Globus pallidus (tissue), 1 donor: Measurements from ENCODE around the gene ZNF506.
"Not testable (repeated sequence)": the region's sequence is repeated elsewhere in the genome, so short reads cannot be mapped to it uniquely, and the experiment has no call there.

Experiments
- DNase-seq: peaks from one replicate; pipeline ENCODE4 v3.0.0-alpha.2; 2015; ENCODE audit warnings: low spot score

Gene ZNF506

GRCh38 chr19:19778666-19779065 lies 42.9 kb downstream of the ZNF506 start:
- no peak for DNase-seq

GRCh38 chr19:19777692-19778091 lies 43.9 kb downstream of the ZNF506 start:
- no peak for DNase-seq

DNA sequence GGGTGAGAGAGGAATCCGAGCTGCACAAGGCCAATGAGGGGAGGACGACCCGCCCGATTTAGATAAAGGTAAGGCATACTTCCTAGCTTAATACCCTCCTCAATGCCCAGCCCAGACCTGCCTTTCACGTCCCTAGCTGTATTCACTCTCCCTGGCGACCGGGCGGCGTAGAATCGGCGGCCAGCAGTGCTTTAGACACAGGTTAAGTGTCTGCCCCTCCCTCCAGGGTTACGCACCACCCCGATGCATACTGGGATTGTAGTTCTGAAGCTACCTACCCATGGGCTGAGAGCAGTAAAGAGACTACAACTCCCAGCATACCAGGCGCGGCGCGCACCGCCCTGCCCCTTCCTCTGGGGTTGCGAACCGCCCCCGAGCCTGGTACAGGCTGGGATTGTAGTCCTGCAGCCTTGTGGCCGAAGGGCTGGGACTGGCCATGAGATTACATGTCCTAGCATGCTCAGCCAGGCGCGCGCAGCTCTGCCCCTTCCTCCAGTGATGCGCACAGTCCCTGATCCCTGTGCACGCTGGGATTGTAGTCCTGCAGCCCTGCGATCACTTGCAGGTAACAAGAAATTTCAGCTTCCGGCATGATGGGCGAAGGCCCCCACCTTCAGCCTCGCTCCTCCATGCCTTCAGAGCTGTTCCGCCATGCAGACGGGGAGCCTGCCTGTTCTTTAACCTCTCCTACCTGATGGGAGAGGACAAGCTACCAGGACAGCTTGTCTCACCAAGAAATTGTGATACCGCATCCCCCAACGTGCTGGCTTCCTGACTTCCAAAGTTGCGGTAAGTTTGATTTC lies 45.1 kb downstream of the ZNF506 start:
- peak; percentile 99 for DNase-seq

DNA sequence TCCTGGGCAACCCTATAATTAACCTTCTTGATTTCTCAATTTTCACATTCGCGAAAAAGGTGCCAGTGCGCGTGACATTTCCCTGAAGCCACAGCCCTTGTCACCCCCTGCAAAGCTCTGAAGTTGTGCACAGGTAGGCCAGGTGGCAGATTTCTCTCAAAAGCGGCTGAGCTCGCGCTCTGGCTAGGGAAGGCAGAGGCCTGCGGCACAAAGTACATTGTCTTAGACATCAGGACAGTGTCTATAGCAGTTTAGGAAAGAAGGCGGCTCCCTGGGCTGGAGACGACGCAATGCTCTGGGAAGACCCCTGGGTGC lies 45.7 kb downstream of the ZNF506 start:
- DNase-seq, result peak; percentile 10

- DNase-seq, result no peak
Observed at GRCh38 chr19:19774354-19775033, 47.1 kb downstream of the ZNF506 start.

GRCh38 chr19:19771963-19772362 lies 49.6 kb downstream of the ZNF506 start:
- DNase-seq, result not testable (repeated sequence)

GRCh38 chr19:19769971-19770370 lies 51.6 kb downstream of the ZNF506 start:
- not testable (repeated sequence) for DNase-seq

DNA sequence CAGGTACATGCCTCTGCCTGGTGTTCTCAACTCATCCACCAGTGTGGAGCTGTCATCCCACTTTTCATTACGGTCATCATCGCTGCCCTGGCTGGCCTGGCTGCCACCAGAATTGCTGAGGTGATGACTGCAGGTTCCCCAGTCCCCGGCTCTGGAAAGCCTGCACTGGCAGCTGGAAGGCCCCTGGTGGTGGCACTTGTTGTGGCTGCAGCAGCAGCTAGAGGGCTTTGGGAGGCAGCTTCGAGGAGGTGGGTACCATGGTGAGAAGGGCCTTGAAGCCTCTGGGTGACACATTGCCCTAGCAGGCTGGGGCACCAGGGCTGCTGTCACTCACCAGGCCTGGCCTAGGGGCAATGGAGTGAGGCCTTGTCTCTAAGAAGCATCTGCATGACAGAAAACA lies 63.4 kb downstream of the ZNF506 start:
- DNase-seq, result no peak

DNA sequence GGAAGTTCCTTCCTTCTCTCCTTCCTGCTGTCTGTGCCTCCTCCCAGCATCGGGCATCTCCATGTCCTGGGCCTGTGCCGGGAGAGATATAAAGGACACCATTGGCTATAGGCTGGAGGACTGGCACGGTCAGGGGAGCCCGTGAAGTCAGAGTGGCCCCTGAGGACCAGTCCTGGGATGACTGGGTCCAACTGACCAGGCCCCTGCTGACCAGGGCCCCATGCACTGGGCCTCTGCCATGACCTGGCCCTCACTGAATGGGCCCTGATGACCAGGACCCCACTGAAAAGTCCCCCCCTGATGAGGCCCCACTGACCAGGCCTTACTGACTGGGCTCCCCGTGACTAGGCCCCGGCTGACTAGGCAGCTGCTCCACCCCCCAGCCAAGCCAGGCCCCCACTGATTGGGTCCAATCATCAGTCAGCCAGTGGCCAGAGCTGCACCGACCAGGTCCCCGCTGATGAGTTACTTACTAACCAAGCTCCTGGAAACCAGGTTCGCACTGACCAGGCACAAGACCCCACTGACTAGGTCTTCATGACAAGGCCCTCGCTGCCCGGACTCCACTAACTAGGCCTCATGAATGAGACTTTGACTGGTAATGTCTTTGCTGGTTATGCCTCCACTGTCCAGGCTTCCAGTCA lies 68.7 kb downstream of the ZNF506 start:
- DNase-seq, result no peak

DNA sequence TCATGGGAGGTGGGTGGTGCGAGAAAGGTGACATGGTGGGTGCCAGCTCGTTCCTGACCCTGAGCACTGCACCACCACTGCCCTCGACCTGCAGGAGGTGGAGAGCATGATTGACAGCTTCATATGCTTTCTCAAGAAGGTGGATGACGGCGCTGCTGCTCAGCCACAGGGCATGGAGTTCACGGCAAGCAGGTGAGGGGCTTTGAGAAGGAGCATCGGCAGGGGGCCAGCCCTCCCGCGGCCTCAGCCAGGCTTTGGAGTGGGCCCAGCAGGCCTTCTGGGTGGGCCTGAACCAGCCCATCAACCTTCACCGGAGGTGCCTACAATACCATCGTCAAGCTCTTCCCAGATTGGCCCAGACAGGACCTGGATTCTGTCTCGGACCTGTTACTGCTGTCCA lies 69.7 kb downstream of the ZNF506 start:
- no peak for DNase-seq

DNA sequence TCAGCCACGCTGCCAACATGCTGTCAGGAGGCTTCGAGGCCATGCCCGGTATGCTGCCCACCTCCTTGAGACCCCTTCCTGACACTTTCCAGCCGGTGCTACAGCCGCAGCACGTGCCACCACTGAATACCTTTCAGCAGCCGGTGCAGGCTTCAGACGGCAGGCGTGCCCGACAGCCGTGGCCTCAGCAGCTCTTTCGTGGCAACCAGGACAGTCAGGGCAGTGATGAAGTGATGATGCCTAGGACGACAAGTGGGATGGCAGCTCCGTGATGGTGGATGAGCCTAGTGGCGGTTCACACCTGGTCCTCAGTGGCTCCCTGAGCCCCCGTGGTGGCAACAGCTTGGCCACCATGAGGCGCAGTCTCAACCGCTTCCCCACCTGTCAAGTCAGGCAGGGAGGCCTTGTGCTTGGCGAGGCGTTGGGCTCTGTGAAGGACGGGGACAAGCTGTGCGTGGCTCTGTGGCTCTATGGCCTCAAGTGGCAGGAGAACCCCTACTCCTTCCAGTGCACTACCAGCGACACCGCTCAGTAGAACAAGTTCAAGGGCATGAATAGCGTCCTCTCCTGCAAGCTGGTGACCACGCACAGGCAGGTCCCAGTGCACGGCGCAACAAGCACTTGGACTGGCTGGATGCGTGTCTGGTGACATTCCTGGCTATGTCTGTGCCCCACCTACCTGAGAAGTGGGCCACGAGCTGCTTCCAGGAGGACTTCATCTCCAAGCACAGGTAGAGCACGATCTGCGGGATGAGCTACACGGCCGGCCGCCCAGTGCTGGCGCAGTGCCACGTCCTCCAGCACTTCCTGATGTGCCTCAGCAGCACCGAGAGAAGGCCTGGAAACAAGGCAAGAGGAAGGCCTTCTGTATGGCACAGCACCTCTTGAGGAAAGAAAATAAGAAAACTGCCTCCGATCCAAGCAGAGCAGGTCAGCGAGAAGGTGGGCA lies 70.4 kb downstream of the ZNF506 start:
- DNase-seq, result no peak

DNA sequence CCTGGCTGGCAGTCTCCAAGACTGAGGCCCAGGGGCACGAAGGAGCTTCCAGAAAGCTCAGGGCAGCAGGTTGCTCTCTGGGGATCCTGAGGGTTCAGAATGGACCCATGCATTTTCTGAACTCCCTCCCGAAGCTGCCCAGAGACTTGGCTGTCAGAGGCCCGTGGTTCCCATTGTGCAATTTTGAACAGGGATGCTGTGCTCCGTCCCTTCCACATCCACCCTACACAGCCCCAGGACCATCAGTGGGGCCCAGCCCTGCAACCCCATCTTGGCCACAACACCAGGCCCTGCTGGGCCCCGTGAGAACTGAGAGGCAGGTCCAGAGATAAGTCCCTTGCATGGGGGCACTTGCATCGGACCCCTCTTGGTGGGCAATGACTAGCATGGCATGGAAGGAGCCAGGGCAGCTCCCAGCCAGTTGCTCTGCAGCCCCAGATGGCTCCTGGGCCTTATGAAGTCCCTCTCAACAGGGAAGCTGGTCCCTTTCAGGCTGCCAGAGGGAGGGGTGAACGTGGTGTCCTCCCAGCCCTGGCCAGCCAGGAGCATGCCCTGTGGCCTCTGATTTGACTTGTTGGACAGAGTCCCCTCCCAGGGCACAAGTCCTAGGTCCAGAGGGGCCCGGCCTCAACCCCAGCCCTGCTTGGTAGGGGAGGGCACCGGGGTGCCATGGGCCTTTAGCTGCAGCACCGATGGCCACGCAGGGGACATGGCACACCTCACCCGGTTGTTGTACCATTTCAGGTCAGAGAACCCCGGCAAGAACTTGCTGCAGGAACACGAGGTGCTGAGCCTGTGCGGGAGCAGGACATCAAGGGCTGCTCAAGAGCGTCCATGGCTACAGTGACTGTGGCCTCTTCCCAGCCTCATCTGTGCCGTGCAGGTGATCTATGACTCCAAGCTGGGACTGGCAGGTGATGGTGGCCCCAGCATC lies 71.4 kb downstream of the ZNF506 start:
- no peak for DNase-seq

- DNase-seq, result no peak
Observed at GRCh38 chr19:19749117-19749907, 72.2 kb downstream of the ZNF506 start.

DNA sequence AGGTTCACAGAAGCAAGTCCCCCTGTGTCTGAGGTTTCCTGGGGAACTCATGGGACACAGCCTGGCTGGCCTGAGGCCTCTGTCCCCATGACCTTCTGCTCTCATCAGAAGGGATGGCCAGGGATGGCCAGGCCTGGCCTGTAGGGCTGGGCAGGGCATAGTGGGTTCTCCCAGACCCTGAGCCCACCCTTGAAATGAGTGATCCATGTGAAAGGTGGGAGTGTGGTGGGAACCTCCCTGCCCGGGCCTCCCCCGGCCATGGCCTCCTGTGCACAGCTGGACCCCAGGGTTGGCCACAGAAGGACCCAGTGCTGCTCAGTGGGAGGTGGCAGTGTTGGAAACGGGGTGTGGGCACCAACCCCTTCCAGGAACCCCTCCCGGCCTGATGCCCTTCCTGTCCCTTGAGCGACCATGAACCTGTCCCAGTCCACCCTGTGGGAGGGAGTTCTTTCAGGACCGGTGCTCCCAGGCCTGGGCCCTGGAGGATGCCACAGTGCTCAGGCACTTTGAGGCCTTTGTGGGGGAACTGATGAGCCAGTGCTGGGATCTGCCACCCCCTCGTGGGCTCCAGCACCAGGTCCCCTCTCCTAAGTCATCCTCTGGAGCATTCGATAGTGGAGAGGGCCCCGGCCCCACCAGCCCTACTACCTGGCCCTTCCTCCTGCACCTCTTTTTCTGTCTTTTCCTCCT lies 73.2 kb downstream of the ZNF506 start:
- DNase-seq, result no peak

DNA sequence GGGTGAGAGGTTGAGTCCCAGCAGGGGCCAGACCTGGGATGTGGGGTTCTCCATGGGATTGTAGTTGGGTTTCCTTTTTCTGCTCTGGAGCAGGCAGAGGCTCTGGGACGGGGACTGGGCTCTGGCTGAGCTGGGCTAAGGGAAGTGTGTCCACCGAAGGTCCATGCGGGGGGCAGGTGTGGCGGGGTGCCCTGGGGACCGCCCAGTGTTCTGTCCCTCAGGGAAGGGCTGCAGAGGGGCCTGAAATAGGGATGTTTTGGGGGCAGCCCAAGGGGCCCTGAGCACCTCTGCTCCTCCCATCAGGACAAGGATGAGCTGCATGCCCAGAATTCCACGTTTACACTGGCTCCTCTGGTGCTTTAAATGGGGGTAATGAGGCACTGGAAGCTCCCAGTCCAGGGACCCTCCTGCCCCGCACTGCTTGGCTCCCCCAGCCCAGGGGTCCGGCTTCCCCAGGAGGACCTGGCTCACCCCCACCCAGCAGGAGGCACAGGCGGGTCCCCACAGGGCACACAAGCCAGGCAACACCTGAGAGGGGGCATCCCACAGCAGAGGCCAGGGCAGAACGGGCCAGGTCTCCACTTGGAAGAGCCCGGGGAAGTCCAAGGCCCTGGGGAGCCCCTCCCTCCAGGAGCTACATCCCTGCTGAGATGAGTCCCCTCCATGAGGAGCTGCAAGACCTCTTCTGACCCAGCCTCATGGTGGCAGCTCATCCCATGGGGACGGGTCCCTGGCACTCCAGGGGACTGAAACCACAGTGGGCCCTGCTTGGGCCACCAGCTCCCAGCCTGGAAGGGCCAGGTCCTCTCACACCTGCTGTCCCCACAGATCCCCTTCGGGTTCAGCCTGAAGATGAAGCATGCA lies 74.0 kb downstream of the ZNF506 start:
- no peak for DNase-seq

GRCh38 chr19:19746286-19747213 lies 75.0 kb downstream of the ZNF506 start:
- DNase-seq, result no peak

DNA sequence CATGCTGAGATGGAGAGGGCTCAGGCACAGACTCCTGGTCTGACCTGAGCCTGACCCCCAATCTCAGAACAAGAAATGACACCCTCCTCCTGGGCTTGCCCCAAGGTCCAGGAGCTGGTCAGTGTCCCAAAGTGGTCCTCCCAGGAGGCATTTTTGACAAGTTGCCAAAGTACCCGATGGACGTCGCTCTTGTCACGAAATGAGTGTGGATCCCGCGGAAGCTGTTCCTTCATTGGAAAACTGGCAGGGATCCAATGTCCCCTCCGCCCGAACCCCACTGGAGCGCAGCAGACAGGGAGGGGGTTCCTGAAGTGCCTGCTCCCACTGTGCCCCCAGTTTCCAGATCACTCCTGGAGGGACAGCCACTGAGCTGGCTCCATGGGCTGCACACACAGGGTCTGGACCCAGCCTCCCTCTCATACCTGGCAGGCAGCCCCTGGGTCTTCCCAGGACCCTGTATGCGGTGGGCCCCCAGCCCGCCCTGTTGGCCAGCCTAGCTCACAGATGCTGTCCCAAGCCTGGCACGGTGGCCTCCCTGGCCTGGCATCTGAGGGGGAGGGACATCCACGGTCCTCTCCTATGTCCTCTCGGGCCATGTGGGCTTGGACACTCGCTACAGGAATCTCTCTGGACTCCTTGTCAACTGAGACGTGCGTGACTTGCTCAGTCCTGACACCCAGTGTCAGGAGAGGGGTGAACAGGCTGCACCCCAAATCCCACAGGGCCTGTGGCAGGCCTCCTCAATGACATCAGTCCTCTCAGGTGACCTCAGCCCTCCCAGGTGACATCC lies 75.9 kb downstream of the ZNF506 start:
- DNase-seq, result no peak
